SK-N-SH (cell line): ENCODE results near the gene SNX9. TPM values are rescaled to one million over a fixed set of nuclear protein-coding genes. Genes with fewer than 3 reads are reported as not detected.

Experiments used
- CTCF ChIA-PET: fragments of 300-600, 350-600 bp; formaldehyde crosslinking; extraction: SDS; loops from one replicate; lab custom pipeline; 2021; lab: Yijun Ruan, JAX
- POLR2A ChIA-PET: fragments of 350-600 bp; sonication (Branson Sonifier 250); formaldehyde crosslinking; extraction: SDS; loops from one replicate; lab custom pipeline; 2020; ENCODE audit warnings: antibody characterized with exemption, inconsistent platforms; lab: Yijun Ruan, JAX
- DNase-seq: peaks from one replicate; pipeline ENCODE4 v3.0.0; 2012
- H2AFZ ChIP-seq: fragments of 200-600 bp; sonication (generic); 2 replicates; pipeline ENCODE4 v1.8.1; 2016; ENCODE audit warnings: antibody characterized with exemption, mild to moderate bottlenecking, low read depth
- H3F3A ChIP-seq: fragments of 200-600 bp; sonication (generic); replicated peaks from 2 replicates; pipeline ENCODE3; 2016; ENCODE audit warnings: antibody characterized with exemption, mild to moderate bottlenecking; ENCODE audit not compliant: insufficient read depth
- H3K27ac ChIP-seq, 2 experiments: fragments of 200-500 bp in 1 of 2; fragments of 200-600 bp in 1 of 2; sonication (Bioruptor generic) in 1 of 2; sonication (generic), shearing (Covaris generic) in 1 of 2; 2 replicates each; pipeline versions ENCODE4 v1.5.1 to v1.6.1; 2014 to 2016; ENCODE audit warnings: low read depth in 2 of 2, inconsistent platforms in 1 of 2, low read length in 1 of 2, mild to moderate bottlenecking in 1 of 2, mixed read lengths in 1 of 2
- H3K27me3 ChIP-seq: fragments of 200-600 bp; sonication (generic), shearing (Covaris generic); 2 replicates; pipeline ENCODE4 v1.6.1; 2016; ENCODE audit warnings: mixed run types; ENCODE audit not compliant: insufficient read depth
- H3K36me3 ChIP-seq, 2 experiments: fragments of 200-500 bp in 1 of 2; fragments of 200-600 bp in 1 of 2; sonication (Bioruptor generic) in 1 of 2; sonication (generic) in 1 of 2; replicated peaks in 1 of 2; 2 replicates each; pipeline versions ENCODE3 to v1.5.1; 2014 to 2016; ENCODE audit warnings: low read length in 1 of 2, mild to moderate bottlenecking in 1 of 2; ENCODE audit not compliant: insufficient read depth in 2 of 2, control insufficient read depth in 1 of 2
- H3K4me1 ChIP-seq, 2 experiments: fragments of 200-500 bp in 1 of 2; fragments of 200-600 bp in 1 of 2; sonication (Bioruptor generic) in 1 of 2; sonication (generic), shearing (Covaris generic) in 1 of 2; 2 replicates each; pipeline versions ENCODE4 v1.5.1 to v1.6.1; 2014 to 2016; ENCODE audit warnings: low read depth in 1 of 2, low read length in 1 of 2, mixed run types in 1 of 2; ENCODE audit not compliant: insufficient read depth in 2 of 2, control insufficient read depth in 1 of 2
- H3K4me2 ChIP-seq: fragments of 200-600 bp; sonication (generic), shearing (Covaris generic); 2 replicates; pipeline ENCODE4 v1.6.1; 2017; ENCODE audit warnings: mixed run types
- H3K4me3 ChIP-seq, 2 experiments: fragments of 200-500 bp in 1 of 2; fragments of 200-600 bp in 1 of 2; sonication (Bioruptor generic) in 1 of 2; sonication (generic), shearing (Covaris generic) in 1 of 2; 2 replicates each; pipeline versions ENCODE4 v1.5.1 to v1.8.1; 2014 to 2016; ENCODE audit warnings: low read depth in 2 of 2, inconsistent platforms in 1 of 2, low read length in 1 of 2, mild to moderate bottlenecking in 1 of 2, mixed read lengths in 1 of 2, moderate library complexity in 1 of 2
- H3K79me2 ChIP-seq: fragments of 200-600 bp; sonication (generic); 2 replicates; pipeline ENCODE4 v1.8.1; 2017; ENCODE audit warnings: mild to moderate bottlenecking; ENCODE audit not compliant: insufficient read depth
- H3K9ac ChIP-seq: fragments of 200-600 bp; sonication (generic); 2 replicates; pipeline ENCODE4 v1.6.1; 2017; ENCODE audit warnings: mixed run types
- H3K9me2 ChIP-seq: fragments of 200-600 bp; sonication (generic); 2 replicates; pipeline ENCODE4 v1.6.1; 2017; ENCODE audit warnings: mixed run types
- H3K9me3 ChIP-seq: fragments of 200-600 bp; sonication (generic); 2 replicates; pipeline ENCODE4 v1.6.1; 2017; ENCODE audit warnings: mixed run types, mild to moderate bottlenecking, moderate library complexity
- H4K20me1 ChIP-seq: fragments of 200-600 bp; sonication (generic); 2 replicates; pipeline ENCODE4 v1.6.1; 2017; ENCODE audit warnings: mild to moderate bottlenecking, mixed run types; ENCODE audit not compliant: insufficient read depth
- CTCF ChIP-seq: fragments of 200-600 bp; sonication (generic); IDR thresholded peaks from 2 replicates; pipeline ENCODE4 v1.6.1; 2017; ENCODE audit warnings: antibody characterized with exemption, mild to moderate bottlenecking, moderate library complexity
- EP300 ChIP-seq, 2 experiments: IDR thresholded peaks; 2 replicates each; pipeline versions ENCODE4 v1.4.0 to v1.6.1; 2012; ENCODE audit warnings: borderline replicate concordance in 1 of 2, low read depth in 1 of 2, low read length in 1 of 2
- FOSL2 ChIP-seq: IDR thresholded peaks from 2 replicates; pipeline ENCODE4 v1.4.0; 2012; ENCODE audit warnings: low read depth, mild to moderate bottlenecking, moderate library complexity, borderline replicate concordance
- GATA2 ChIP-seq: sonication (generic); formaldehyde crosslinking; IDR thresholded peaks from 2 replicates; pipeline ENCODE4 v1.5.0; 2020; ENCODE audit warnings: mild to moderate bottlenecking, missing genetic modification reagents
- JUND ChIP-seq: IDR thresholded peaks from 2 replicates; pipeline ENCODE4 v1.4.0; 2012
- MEF2A ChIP-seq: IDR thresholded peaks from 2 replicates; pipeline ENCODE4 v1.4.0; 2012; ENCODE audit warnings: low read depth, borderline replicate concordance
- NFIC ChIP-seq: IDR thresholded peaks from 2 replicates; pipeline ENCODE4 v1.4.0; 2012; ENCODE audit warnings: borderline replicate concordance
- NRF1 ChIP-seq: IDR thresholded peaks from 2 replicates; pipeline ENCODE4 v1.6.1; 2012; ENCODE audit warnings: low read depth, mild to moderate bottlenecking, low read length
- RFX5 ChIP-seq: IDR thresholded peaks from 2 replicates; pipeline ENCODE4 v1.6.1; 2012; ENCODE audit warnings: mild to moderate bottlenecking, improper control_type of control experiment, low read length
- SIN3A ChIP-seq: IDR thresholded peaks from 2 replicates; pipeline ENCODE4 v1.6.1; 2012; ENCODE audit warnings: low read depth, mild to moderate bottlenecking, low read length, moderate library complexity, borderline replicate concordance
- TCF12 ChIP-seq: IDR thresholded peaks from 2 replicates; pipeline ENCODE4 v1.4.0; 2012
- TEAD4 ChIP-seq: IDR thresholded peaks from 2 replicates; pipeline ENCODE4 v1.4.0; 2012; ENCODE audit warnings: mild to moderate bottlenecking, borderline replicate concordance; ENCODE audit not compliant: insufficient read depth
- WGBS: methylation state at CpG from one replicate; pipeline ENCODE4 v1.1.6; 2017; ENCODE audit warnings: low lambda C conversion rate; 5-methylcytosine and 5-hydroxymethylcytosine counted together
- polyA plus RNA-seq, 3 experiments: library from polyadenylated mRNA; depleted of rRNA; stranded (reverse); fragments of >200 nt; gene quantifications; 2 replicates each; pipeline ENCODE4 v1.2.3, GENCODE V29; 2012
- TF ChIP-seq, protein P1 (sequence below): IDR thresholded peaks from 2 replicates; pipeline ENCODE4 v1.4.0; 2012; ENCODE audit warnings: low read depth
- TF ChIP-seq, protein P2 (sequence below): IDR thresholded peaks from 2 replicates; pipeline ENCODE4 v1.6.1; 2012; ENCODE audit warnings: mild to moderate bottlenecking, low read depth, low read length, moderate library complexity
- TF ChIP-seq, protein P3 (sequence below): fragments of 150-350 bp; IDR thresholded peaks from 2 replicates; pipeline ENCODE4 v1.6.1; 2017; ENCODE audit warnings: antibody characterized with exemption, low read length, low read depth, borderline replicate concordance

The SNX9 gene
- polyA plus RNA-seq, 1 of the 3 experiments (the other 2 are of a cell fraction): 31.6 TPM

DNA sequence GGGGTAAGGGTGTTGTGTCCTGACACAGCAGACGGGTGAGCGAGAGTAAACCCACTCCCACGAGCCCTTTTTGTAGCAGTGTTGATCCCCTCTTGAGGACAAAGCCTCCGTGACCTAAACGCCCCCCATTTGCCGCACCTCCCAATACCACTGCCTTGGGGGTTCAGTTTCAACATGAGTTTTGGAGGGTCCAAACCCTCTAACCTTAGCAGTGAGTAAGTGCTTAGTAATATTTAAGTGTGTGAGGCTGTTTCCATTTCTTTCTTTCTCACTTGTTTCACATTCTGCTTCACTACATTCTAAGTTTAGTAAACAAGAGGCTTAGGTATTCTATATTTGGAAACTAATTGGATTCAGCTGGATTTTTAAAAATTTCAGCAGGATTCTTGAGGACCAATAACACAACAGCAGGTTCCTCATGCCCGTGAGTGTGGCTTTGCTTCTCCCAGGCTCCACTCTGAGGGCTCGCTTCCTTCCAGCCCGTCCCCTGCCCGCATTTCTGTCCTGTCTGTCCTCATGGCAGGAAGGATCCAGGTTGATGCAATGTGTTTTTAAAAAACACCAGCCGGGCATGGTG lies 41.2 kb downstream of the SNX9 start (continued):
- TF ChIP-seq EP300 (IDR thresholded peaks at IDR 0.05; ENCODE audit: borderline replicate concordance in 1 of 2, low read depth in 1 of 2, low read length in 1 of 2): no peak
- no peak for TF ChIP-seq TCF12
- no peak for TF ChIP-seq SIN3A
- no peak for TF ChIP-seq NRF1
- TF ChIP-seq, all 33 proteins: peak for 0

GRCh38 chr6:157865249-157865648 lies 42.2 kb downstream of the SNX9 start:
- Histone ChIP-seq H2AFZ (no peak overlapping the region), H4K20me1 (peaks cover 49% of the 10 kb centered on the region), H3K4me1 (peaks cover 12 to 37% of the 10 kb centered on the region in 2 experiments; a peak in 3 of 4 replicates), H3K9ac (no peak overlapping the region), H3F3A (peaks cover 23% of the 10 kb centered on the region), H3K9me2 (no peaks in the 10 kb centered on the region), H3K79me2 (peaks cover 84% of the 10 kb centered on the region), H3K27ac (no peak overlapping the region), H3K4me3 (no peak overlapping the region), H3K4me2 (no peak overlapping the region), H3K36me3 (peaks cover 0 to 4% of the 10 kb centered on the region in 2 experiments), H3K27me3 (no peaks in the 10 kb centered on the region), H3K9me3 (no peaks in the 10 kb centered on the region)
- CTCF ChIA-PET: interaction anchor here (0.9 kb wide), 1 partner anchor 8 kb away, joined by 3 read pairs; no protein-coding TSS in a partner anchor
- DNase-seq: no peak
- POLR2A ChIA-PET: no interaction called here
- TF ChIP-seq NFIC: no peak
- no peak for TF ChIP-seq CTCF
- TF ChIP-seq, protein P1, sequence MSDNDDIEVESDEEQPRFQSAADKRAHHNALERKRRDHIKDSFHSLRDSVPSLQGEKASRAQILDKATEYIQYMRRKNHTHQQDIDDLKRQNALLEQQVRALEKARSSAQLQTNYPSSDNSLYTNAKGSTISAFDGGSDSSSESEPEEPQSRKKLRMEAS: no peak
- no peak for TF ChIP-seq TEAD4
- no peak for TF ChIP-seq EP300 (IDR thresholded peaks at IDR 0.05; ENCODE audit: borderline replicate concordance in 1 of 2, low read depth in 1 of 2, low read length in 1 of 2)
- no peak for TF ChIP-seq MEF2A
- no peak for TF ChIP-seq NRF1
- TF ChIP-seq FOSL2: no peak
- no peak for TF ChIP-seq RFX5
- WGBS: 95% methylated on average over 6 of the region's 6 CpGs

DNA sequence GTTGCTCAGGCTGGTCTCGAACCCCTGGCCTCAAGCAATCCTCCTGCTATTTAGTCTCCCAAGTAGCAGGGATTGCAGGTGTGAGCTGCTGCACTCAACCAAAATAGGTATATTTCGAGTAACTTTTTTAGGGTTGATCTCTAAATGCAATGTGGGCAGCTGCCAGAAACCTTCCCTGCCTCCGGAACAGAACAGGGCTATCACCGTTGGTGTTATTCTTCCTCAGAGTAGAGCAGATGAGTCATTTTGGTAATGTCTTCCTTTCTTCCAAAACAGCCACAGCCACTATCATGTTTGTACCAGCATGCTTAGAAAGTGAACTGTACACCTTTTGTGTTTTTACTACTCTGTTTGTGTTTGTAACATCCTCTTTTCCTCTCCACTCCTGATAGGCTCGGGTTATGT lies 44.1 kb downstream of the SNX9 start:
- no peaks in the 10 kb centered on the region for H3K9me3 ChIP-seq
- no peaks in the 10 kb centered on the region for H3K27me3 ChIP-seq
- H3K36me3 ChIP-seq: peaks cover 4% of the 10 kb centered on the region in 2 experiments
- H3K9ac ChIP-seq: no peak overlapping the region
- peaks cover 65% of the 10 kb centered on the region for H3K79me2 ChIP-seq
- ChIA-PET POLR2A (no interaction called here), CTCF (interaction anchor here (1.5 kb wide), 1 partner anchor 111 kb away, joined by 8 read pairs; no protein-coding TSS in a partner anchor)
- TF ChIP-seq, protein P2, sequence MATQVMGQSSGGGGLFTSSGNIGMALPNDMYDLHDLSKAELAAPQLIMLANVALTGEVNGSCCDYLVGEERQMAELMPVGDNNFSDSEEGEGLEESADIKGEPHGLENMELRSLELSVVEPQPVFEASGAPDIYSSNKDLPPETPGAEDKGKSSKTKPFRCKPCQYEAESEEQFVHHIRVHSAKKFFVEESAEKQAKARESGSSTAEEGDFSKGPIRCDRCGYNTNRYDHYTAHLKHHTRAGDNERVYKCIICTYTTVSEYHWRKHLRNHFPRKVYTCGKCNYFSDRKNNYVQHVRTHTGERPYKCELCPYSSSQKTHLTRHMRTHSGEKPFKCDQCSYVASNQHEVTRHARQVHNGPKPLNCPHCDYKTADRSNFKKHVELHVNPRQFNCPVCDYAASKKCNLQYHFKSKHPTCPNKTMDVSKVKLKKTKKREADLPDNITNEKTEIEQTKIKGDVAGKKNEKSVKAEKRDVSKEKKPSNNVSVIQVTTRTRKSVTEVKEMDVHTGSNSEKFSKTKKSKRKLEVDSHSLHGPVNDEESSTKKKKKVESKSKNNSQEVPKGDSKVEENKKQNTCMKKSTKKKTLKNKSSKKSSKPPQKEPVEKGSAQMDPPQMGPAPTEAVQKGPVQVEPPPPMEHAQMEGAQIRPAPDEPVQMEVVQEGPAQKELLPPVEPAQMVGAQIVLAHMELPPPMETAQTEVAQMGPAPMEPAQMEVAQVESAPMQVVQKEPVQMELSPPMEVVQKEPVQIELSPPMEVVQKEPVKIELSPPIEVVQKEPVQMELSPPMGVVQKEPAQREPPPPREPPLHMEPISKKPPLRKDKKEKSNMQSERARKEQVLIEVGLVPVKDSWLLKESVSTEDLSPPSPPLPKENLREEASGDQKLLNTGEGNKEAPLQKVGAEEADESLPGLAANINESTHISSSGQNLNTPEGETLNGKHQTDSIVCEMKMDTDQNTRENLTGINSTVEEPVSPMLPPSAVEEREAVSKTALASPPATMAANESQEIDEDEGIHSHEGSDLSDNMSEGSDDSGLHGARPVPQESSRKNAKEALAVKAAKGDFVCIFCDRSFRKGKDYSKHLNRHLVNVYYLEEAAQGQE: no peak
- TF ChIP-seq GATA2 (CRISPR knock-in tag) (no peak), JUND (peak; percentile 43; the same call in 1 of the 2 replicates), TCF12 (0 out of 2 replicates have a peak, but pooled peaks have one; percentile 8), FOSL2 (peak; percentile 71)
- TF ChIP-seq, protein P3, sequence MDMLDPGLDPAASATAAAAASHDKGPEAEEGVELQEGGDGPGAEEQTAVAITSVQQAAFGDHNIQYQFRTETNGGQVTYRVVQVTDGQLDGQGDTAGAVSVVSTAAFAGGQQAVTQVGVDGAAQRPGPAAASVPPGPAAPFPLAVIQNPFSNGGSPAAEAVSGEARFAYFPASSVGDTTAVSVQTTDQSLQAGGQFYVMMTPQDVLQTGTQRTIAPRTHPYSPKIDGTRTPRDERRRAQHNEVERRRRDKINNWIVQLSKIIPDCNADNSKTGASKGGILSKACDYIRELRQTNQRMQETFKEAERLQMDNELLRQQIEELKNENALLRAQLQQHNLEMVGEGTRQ: no peak
- no peak overlapping the region for H3K4me3 ChIP-seq
- no peak overlapping the region for H2AFZ ChIP-seq
- peak overlapping the region; percentile 25; the same call in 1 of the 2 replicates for H3K4me2 ChIP-seq
- H4K20me1 ChIP-seq: peaks cover 31% of the 10 kb centered on the region
- WGBS: 32% methylated on average over 5 of the region's 5 CpGs
- peak overlapping the region in 1 of 2 experiments; percentile 41; a peak in 1 of 4 replicates for H3K27ac ChIP-seq
- no peak for DNase-seq
- H3K9me2 ChIP-seq: no peaks in the 10 kb centered on the region
- H3F3A ChIP-seq: peaks cover 19% of the 10 kb centered on the region
- H3K4me1 ChIP-seq: peaks cover 8 to 18% of the 10 kb centered on the region in 2 experiments; a peak in 3 of 4 replicates
